ENCODE results near the gene CDKN2D.

DNA sequence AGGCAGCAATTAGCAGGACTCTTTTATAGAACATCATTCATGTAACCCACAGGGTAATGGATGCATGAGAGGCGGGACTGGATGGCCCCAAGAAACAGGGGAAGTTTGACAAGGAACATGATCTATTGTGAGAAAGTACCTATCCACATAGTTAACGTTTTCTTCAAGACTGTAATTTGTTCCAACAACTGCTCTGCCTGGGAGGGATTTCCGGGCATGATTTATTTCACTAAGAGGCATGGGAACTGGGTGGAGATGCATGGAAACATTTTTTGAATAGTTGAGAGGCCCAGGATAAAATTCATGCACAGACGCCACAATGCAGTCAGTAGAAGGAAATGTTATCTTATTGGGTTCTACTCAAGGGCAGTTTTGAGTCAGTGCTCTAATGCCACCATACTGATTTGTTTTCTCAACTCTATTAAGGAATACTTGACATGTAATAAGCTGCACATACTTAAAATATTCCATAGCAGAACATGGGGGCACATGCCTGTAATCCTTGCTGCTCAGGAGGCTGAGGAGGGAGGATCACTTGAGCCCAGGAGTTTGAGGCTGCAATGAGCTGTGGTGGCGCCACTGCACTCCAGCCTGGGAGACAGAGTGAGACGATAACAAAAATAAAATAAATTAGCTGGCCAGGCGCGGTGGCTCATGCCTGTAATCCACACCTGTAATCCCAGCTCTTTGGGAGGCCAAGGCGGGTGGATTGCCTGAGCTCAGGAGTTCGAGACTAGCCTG lies 35.0 kb downstream of the CDKN2D start:
- TF ChIP-seq, protein P1, sequence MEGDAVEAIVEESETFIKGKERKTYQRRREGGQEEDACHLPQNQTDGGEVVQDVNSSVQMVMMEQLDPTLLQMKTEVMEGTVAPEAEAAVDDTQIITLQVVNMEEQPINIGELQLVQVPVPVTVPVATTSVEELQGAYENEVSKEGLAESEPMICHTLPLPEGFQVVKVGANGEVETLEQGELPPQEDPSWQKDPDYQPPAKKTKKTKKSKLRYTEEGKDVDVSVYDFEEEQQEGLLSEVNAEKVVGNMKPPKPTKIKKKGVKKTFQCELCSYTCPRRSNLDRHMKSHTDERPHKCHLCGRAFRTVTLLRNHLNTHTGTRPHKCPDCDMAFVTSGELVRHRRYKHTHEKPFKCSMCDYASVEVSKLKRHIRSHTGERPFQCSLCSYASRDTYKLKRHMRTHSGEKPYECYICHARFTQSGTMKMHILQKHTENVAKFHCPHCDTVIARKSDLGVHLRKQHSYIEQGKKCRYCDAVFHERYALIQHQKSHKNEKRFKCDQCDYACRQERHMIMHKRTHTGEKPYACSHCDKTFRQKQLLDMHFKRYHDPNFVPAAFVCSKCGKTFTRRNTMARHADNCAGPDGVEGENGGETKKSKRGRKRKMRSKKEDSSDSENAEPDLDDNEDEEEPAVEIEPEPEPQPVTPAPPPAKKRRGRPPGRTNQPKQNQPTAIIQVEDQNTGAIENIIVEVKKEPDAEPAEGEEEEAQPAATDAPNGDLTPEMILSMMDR (conservative IDR thresholded peaks at IDR 0.05; ENCODE audit: low read depth, low read length): no peak
- TF ChIP-seq EZH2phosphoT487 (IDR thresholded peaks at IDR 0.05; ENCODE audit: borderline replicate concordance, low read length) (no peak), EZH2 (IDR thresholded peaks at IDR 0.05; ENCODE audit: low read length, unreplicated experiment) (no peak)
